Glutamatergic neuron (in vitro differentiated cells): ENCODE results near the gene AOX1. TPM values are rescaled to one million over a fixed set of nuclear protein-coding genes. Genes with fewer than 3 reads are reported as not detected.

Experiments
- DNase-seq: peaks from one replicate; pipeline ENCODE4 v3.0.0; 2022
- H3K27ac Mint-ChIP-seq: one replicate; pipeline ENCODE4 v1.8.0; 2020; ENCODE audit warnings: mild to moderate bottlenecking, mixed read lengths, inconsistent platforms; ENCODE audit not compliant: unreplicated experiment
- H3K27me3 Mint-ChIP-seq: one replicate; pipeline ENCODE4 v1.8.0; 2020; ENCODE audit warnings: mild to moderate bottlenecking, moderate library complexity, mixed read lengths, inconsistent platforms; ENCODE audit not compliant: unreplicated experiment
- H3K36me3 Mint-ChIP-seq: one replicate; pipeline ENCODE4 v1.8.0; 2020; ENCODE audit warnings: mild to moderate bottlenecking, mixed read lengths, inconsistent platforms; ENCODE audit not compliant: unreplicated experiment
- H3K4me1 Mint-ChIP-seq: one replicate; pipeline ENCODE4 v1.8.0; 2020; ENCODE audit warnings: mild to moderate bottlenecking, low read depth, mixed read lengths, inconsistent platforms; ENCODE audit not compliant: unreplicated experiment
- H3K4me3 Mint-ChIP-seq: one replicate; pipeline ENCODE4 v1.8.0; 2020; ENCODE audit warnings: mild to moderate bottlenecking, mixed read lengths, inconsistent platforms; ENCODE audit not compliant: unreplicated experiment
- H3K9me3 Mint-ChIP-seq: one replicate; pipeline ENCODE4 v1.8.0; 2020; ENCODE audit warnings: mild to moderate bottlenecking, moderate library complexity, mixed read lengths, inconsistent platforms; ENCODE audit not compliant: unreplicated experiment
- CTCF ChIP-seq: fragments of 200-600 bp; sonication (generic); IDR thresholded peaks from one replicate; pipeline ENCODE4 v1.5.0; 2021; ENCODE audit not compliant: partially characterized antibody, unreplicated experiment
- total RNA-seq: library from RNA; stranded (reverse); fragmentation: NEBNext Ultra II Directional; extraction: Animal tissue kit (Norgen Biotek cat#: 25700); gene quantifications from one replicate; pipeline ENCODE4 v1.2.1, GENCODE V29; 2021; ENCODE audit not compliant: unreplicated experiment

AOX1 gene
- total RNA-seq, 1 donor from 2014 or later, result 0.32 TPM

GRCh38 chr2:200653021-200653420 lies 67.2 kb downstream of the AOX1 start:
- H3K27ac Mint-ChIP-seq, result no peak overlapping the region
- H3K4me1 Mint-ChIP-seq, result no peaks in the 10 kb centered on the region
- H3K36me3 Mint-ChIP-seq, result no peaks in the 10 kb centered on the region
- no peak for DNase-seq
- no peak overlapping the region for H3K4me3 Mint-ChIP-seq
- peaks cover 4% of the 10 kb centered on the region for H3K27me3 Mint-ChIP-seq
- peaks cover 2% of the 10 kb centered on the region for H3K9me3 Mint-ChIP-seq
- no peak for TF ChIP-seq CTCF

- DNase-seq, result no peak
- Mint-ChIP-seq H3K27me3 (peaks cover 4% of the 10 kb centered on the region), H3K9me3 (peaks cover 2% of the 10 kb centered on the region)
These were observed 69.0 kb downstream of the AOX1 start for GRCh38 chr2:200654823-200655222.

GRCh38 chr2:200655918-200656580 lies 70.2 kb downstream of the AOX1 start:
- no peaks in the 10 kb centered on the region for H3K4me1 Mint-ChIP-seq
- no peak overlapping the region for H3K4me3 Mint-ChIP-seq
- H3K9me3 Mint-ChIP-seq, result no peaks in the 10 kb centered on the region
- TF ChIP-seq CTCF, result no peak
- no peaks in the 10 kb centered on the region for H3K36me3 Mint-ChIP-seq
- no peak overlapping the region for H3K27ac Mint-ChIP-seq
- DNase-seq, result no peak
- peaks cover 6% of the 10 kb centered on the region for H3K27me3 Mint-ChIP-seq

More at GRCh38 chr2:200654823-200655222, 69.0 kb downstream of the AOX1 start:
- Mint-ChIP-seq H3K36me3 (no peaks in the 10 kb centered on the region), H3K4me1 (no peaks in the 10 kb centered on the region), H3K27ac (no peak overlapping the region), H3K4me3 (no peak overlapping the region)
- no peak for TF ChIP-seq CTCF

- Mint-ChIP-seq H3K27me3 (peaks cover 4% of the 10 kb centered on the region), H3K36me3 (no peaks in the 10 kb centered on the region), H3K4me3 (no peak overlapping the region), H3K27ac (no peak overlapping the region), H3K4me1 (no peaks in the 10 kb centered on the region), H3K9me3 (no peaks in the 10 kb centered on the region)
- no peak for TF ChIP-seq CTCF
- DNase-seq, result no peak
These were observed 72.6 kb downstream of the AOX1 start for GRCh38 chr2:200658278-200658864.

GRCh38 chr2:200659410-200659809 lies 73.6 kb downstream of the AOX1 start:
- TF ChIP-seq CTCF, result no peak
- H3K27ac Mint-ChIP-seq, result no peak overlapping the region
- peaks cover 4% of the 10 kb centered on the region for H3K27me3 Mint-ChIP-seq
- DNase-seq, result no peak
- peaks cover 1% of the 10 kb centered on the region for H3K9me3 Mint-ChIP-seq
- H3K4me3 Mint-ChIP-seq, result no peak overlapping the region
- no peaks in the 10 kb centered on the region for H3K36me3 Mint-ChIP-seq
- no peaks in the 10 kb centered on the region for H3K4me1 Mint-ChIP-seq
